Fibroblast of villous mesenchyme (primary cell): Measurements from ENCODE around the gene RP9. TPM values are rescaled to one million over a fixed set of nuclear protein-coding genes. Genes with fewer than 3 reads are reported as not detected.

ENCODE experiments used
- DNase-seq: peaks from one replicate; pipeline ENCODE4 v3.0.0-alpha.2; 2010; ENCODE audit warnings: low read depth
- H3K4me3 ChIP-seq: 2 replicates; pipeline ENCODE4 v1.5.1; 2011; ENCODE audit warnings: low read depth, mild to moderate bottlenecking, low read length
- CTCF ChIP-seq: IDR thresholded peaks from 2 replicates; pipeline ENCODE4 v1.5.1; 2012; ENCODE audit warnings: low read depth, mild to moderate bottlenecking, low read length; ENCODE audit not compliant: insufficient read depth
- total RNA-seq: library from RNA; depleted of rRNA; stranded (reverse); fragments of >200 nt; gene quantifications from 2 replicates; pipeline ENCODE4 v1.2.3, GENCODE V29; 2012

RP9 gene
- total RNA-seq, 1 donor = 8.2 TPM

GRCh38 chr7:33145156-33145555 lies 36.0 kb upstream of the RP9 start:
- no peak for TF ChIP-seq CTCF

GRCh38 chr7:33143996-33144718 lies 35.0 kb upstream of the RP9 start:
- DNase-seq = peak; percentile 9
- no peak for TF ChIP-seq CTCF
- H3K4me3 ChIP-seq = no peak overlapping the region

More at GRCh38 chr7:33145156-33145555, 36.0 kb upstream of the RP9 start:
- no peak for DNase-seq
- no peak overlapping the region for H3K4me3 ChIP-seq

GRCh38 chr7:33142585-33142984 lies 33.4 kb upstream of the RP9 start:
- no peak for TF ChIP-seq CTCF
- H3K4me3 ChIP-seq = no peak overlapping the region
- DNase-seq = no peak

- TF ChIP-seq CTCF = no peak
- H3K4me3 ChIP-seq = no peak overlapping the region
- DNase-seq = no peak
These were observed 27.9 kb upstream of the RP9 start for GRCh38 chr7:33137103-33137502.

- no peak for TF ChIP-seq CTCF
- DNase-seq = no peak
- H3K4me3 ChIP-seq = peak overlapping the region; percentile 92
These were observed 21.0 kb upstream of the RP9 start for GRCh38 chr7:33130184-33130583.

GRCh38 chr7:33129806-33130153 lies 20.6 kb upstream of the RP9 start:
- no peak for DNase-seq
- TF ChIP-seq CTCF = no peak
- H3K4me3 ChIP-seq = peak overlapping the region; percentile 92

- peak; percentile 2 for TF ChIP-seq CTCF
- peak within 1 kb of the TSS; percentile 92 for H3K4me3 ChIP-seq
- peak; percentile 95 for DNase-seq
These were observed 20.0 kb upstream of the RP9 start, which contains the start of gene BBS9 for GRCh38 chr7:33128990-33129805. BBS9 (plus strand) TSS chr7:33129564; CDS start chr7:33146253, 16,689 bp downstream.
